HEK293T (cell line): ENCODE data around the gene ANKS1B.

ENCODE experiments used
- CTCF ChIA-PET: fragments of 350-600 bp; formaldehyde crosslinking; extraction: SDS; loops from one replicate; lab custom pipeline; 2021; ENCODE audit warnings: antibody characterized with exemption, inconsistent platforms; lab: Yijun Ruan, JAX
- POLR2A ChIA-PET: fragments of 350-600 bp; formaldehyde crosslinking; extraction: SDS; loops from one replicate; lab custom pipeline; 2020; ENCODE audit warnings: antibody characterized with exemption, inconsistent platforms; lab: Yijun Ruan, JAX
- DNase-seq: peaks from one replicate; pipeline ENCODE4 v3.0.0; 2012; ENCODE audit warnings: mixed read lengths; ENCODE audit errors: extremely low spot score
- ARNT ChIP-seq: fragments of 450-650 bp; IDR thresholded peaks from 2 replicates; pipeline ENCODE4 v1.6.1; 2017; ENCODE audit warnings: mild to moderate bottlenecking
- BHLHE40 ChIP-seq: fragments of 450-650 bp; IDR thresholded peaks from 2 replicates; pipeline ENCODE4 v1.6.1; 2016; ENCODE audit warnings: mild to moderate bottlenecking, moderate library complexity, borderline replicate concordance
- CTBP1 ChIP-seq: fragments of 450-650 bp; IDR thresholded peaks from 2 replicates; pipeline ENCODE4 v1.6.1; 2016; ENCODE audit warnings: borderline replicate concordance
- ELF4 ChIP-seq: fragments of 450-650 bp; IDR thresholded peaks from 2 replicates; pipeline ENCODE4 v1.6.1; 2017; ENCODE audit warnings: antibody characterized with exemption
- FOXA1 ChIP-seq: fragments of 450-650 bp; IDR thresholded peaks from 2 replicates; pipeline ENCODE4 v1.6.1; 2016; ENCODE audit warnings: mild to moderate bottlenecking
- FOXK2 ChIP-seq: fragments of 450-650 bp; IDR thresholded peaks from 2 replicates; pipeline ENCODE4 v1.6.1; 2016; ENCODE audit warnings: mild to moderate bottlenecking
- FOXM1 ChIP-seq: fragments of 450-650 bp; IDR thresholded peaks from 2 replicates; pipeline ENCODE4 v1.6.1; 2017; ENCODE audit warnings: mild to moderate bottlenecking, borderline replicate concordance
- HDGF ChIP-seq: fragments of 450-650 bp; IDR thresholded peaks from 2 replicates; pipeline ENCODE4 v1.6.1; 2017; ENCODE audit warnings: antibody characterized with exemption, borderline replicate concordance
- L3MBTL2 ChIP-seq: fragments of 450-650 bp; conservative IDR thresholded peaks from 2 replicates; pipeline ENCODE4 v1.6.1; 2016; ENCODE audit warnings: mild to moderate bottlenecking
- LEF1 ChIP-seq: fragments of 450-650 bp; IDR thresholded peaks from 2 replicates; pipeline ENCODE4 v1.6.1; 2017; ENCODE audit warnings: mild to moderate bottlenecking, borderline replicate concordance
- NFRKB ChIP-seq: fragments of 450-650 bp; IDR thresholded peaks from 2 replicates; pipeline ENCODE4 v1.6.1; 2016; ENCODE audit warnings: mild to moderate bottlenecking, moderate library complexity
- SP1 ChIP-seq: fragments of 450-650 bp; IDR thresholded peaks from 2 replicates; pipeline ENCODE4 v1.6.1; 2017
- SUZ12 ChIP-seq: fragments of 450-650 bp; IDR thresholded peaks from 2 replicates; pipeline ENCODE4 v1.6.1; 2016; ENCODE audit warnings: mild to moderate bottlenecking
- TARDBP ChIP-seq: fragments of 450-650 bp; IDR thresholded peaks from 2 replicates; pipeline ENCODE4 v1.6.1; 2016
- ZNF384 ChIP-seq: fragments of 450-650 bp; IDR thresholded peaks from 2 replicates; pipeline ENCODE4 v1.6.1; 2016
- TF ChIP-seq, protein P1 (sequence below): fragments of 450-650 bp; IDR thresholded peaks from 2 replicates; pipeline ENCODE4 v1.6.1; 2016

Gene ANKS1B

DNA sequence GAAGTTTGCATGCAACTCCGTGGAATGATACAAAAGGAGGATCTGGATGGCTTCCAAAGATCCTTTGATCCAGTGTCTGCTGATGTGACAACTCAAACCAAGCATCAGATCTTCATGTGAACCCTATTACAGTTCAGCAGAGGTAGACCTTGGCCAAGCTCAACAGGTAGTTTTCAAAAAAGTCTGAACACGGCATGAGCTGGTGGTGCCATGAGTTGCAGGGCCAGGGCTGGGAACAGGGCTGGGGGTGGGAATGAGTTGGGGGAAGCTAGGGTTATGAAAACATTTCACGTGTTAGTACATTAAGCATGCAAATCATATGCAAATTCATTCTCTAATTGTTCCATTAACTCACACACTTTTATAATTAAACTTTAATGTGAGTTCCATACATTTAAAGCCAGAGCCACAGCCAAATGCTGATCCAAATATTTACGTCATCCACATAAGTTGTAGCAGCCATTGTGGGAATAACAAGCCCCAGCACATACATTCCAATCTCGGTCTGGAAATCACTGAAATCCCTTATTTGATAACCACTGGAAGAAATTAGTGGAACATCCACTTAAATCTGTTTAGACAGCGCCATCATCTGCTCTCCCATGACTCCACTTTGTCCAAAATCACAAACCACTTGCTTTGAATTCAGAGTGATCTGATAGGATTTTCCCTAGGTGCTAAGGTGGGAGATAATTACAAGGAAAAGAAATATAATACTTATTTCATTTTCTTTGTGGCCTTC, 1181.1 kb downstream of the ANKS1B start:
- no peak for DNase-seq
- no peak for TF ChIP-seq BHLHE40
- no peak for TF ChIP-seq SUZ12
- TF ChIP-seq ELF4 = no peak
- TF ChIP-seq, protein P1, sequence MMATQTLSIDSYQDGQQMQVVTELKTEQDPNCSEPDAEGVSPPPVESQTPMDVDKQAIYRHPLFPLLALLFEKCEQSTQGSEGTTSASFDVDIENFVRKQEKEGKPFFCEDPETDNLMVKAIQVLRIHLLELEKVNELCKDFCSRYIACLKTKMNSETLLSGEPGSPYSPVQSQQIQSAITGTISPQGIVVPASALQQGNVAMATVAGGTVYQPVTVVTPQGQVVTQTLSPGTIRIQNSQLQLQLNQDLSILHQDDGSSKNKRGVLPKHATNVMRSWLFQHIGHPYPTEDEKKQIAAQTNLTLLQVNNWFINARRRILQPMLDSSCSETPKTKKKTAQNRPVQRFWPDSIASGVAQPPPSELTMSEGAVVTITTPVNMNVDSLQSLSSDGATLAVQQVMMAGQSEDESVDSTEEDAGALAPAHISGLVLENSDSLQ = no peak
- TF ChIP-seq NFRKB = no peak
- no peak for TF ChIP-seq SP1
- no peak for TF ChIP-seq FOXK2
- no peak for TF ChIP-seq ZNF384
- no peak for TF ChIP-seq L3MBTL2
- TF ChIP-seq FOXA1 = no peak
- ChIA-PET POLR2A (no interaction called here), CTCF (no interaction called here)

DNA sequence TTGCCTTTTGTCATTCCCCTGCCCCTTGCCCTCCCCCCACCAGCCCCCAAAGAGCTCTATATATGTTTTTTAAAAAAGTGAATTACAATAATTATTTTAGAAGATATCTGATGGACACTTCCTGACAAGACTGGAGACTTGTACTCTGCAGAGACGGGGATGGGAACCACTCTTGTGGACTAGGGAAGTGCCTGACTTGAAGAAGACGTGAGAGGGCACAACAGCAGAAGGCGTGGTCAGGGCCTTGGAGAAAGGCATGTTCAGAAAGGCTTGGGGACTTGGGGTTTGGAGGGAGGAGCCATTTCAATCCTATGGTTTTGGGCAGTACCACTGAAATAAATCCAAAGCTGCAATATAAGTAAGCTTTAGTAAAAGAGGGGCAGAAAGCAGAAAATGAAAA, 1184.9 kb downstream of the ANKS1B start:
- no peak for DNase-seq
- no peak for TF ChIP-seq ARNT
- no peak for TF ChIP-seq NFRKB
- no peak for TF ChIP-seq L3MBTL2
- TF ChIP-seq FOXK2 = no peak
- TF ChIP-seq ZNF384 = no peak
- TF ChIP-seq BHLHE40 = no peak
- TF ChIP-seq, protein P1 = no peak
- TF ChIP-seq SUZ12 = no peak
- TF ChIP-seq SP1 = no peak
- TF ChIP-seq HDGF = no peak
- ChIA-PET CTCF (interaction anchor here (0.6 kb wide), 1 partner anchor 162 kb away, joined by 3 read pairs; no protein-coding TSS in a partner anchor), POLR2A (no interaction called here)

GRCh38 chr12:98799146-98799810, 1185.5 kb downstream of the ANKS1B start:
- TF ChIP-seq HDGF (no peak), TARDBP (no peak), CTBP1 (no peak), SUZ12 (no peak), SP1 (no peak), NFRKB (no peak), L3MBTL2 (no peak), ELF4 (no peak), FOXK2 (no peak), BHLHE40 (no peak), LEF1 (no peak), ZNF384 (no peak), FOXA1 (no peak), FOXM1 (no peak), ARNT (no peak)
- TF ChIP-seq, protein P1 = no peak
- POLR2A ChIA-PET = no interaction called here
- no peak for DNase-seq
- CTCF ChIA-PET = interaction anchor here (0.6 kb wide), 2 partner anchors 162 to 238 kb away, joined by 3 read pairs; no protein-coding TSS in a partner anchor

- CTCF ChIA-PET = no interaction called here
- TF ChIP-seq BHLHE40 = no peak
- TF ChIP-seq L3MBTL2 = no peak
- TF ChIP-seq, protein P1 = no peak
- POLR2A ChIA-PET = no interaction called here
- no peak for DNase-seq
These were observed 1187.5 kb downstream of the ANKS1B start for GRCh38 chr12:98797200-98797599.

DNA sequence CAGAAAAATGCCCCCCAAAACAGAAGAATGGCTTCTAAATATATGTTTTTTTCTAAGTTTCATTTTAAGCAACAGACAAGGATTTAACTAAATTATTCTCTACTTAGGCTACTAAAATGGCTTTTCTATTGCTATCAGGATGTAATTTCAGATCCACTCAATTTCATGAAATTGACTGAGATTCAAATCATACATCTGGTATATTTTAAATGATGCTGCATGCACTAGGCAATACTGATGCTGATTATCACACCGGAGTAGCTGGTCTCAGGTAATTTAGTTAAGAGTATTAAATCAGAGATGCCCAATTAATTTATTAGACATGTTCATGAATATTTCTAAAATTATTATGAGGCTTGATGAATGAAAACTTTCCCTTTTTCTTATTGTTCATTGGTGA, 1188.0 kb downstream of the ANKS1B start:
- ChIA-PET CTCF (no interaction called here), POLR2A (no interaction called here)
- TF ChIP-seq FOXM1 = no peak
- TF ChIP-seq CTBP1 = no peak
- no peak for TF ChIP-seq SP1
- TF ChIP-seq ZNF384 = no peak
- TF ChIP-seq SUZ12 = no peak
- TF ChIP-seq L3MBTL2 = no peak
- TF ChIP-seq TARDBP = no peak
- no peak for TF ChIP-seq NFRKB
- no peak for TF ChIP-seq HDGF
- no peak for TF ChIP-seq FOXK2
- TF ChIP-seq, protein P1 = no peak
- TF ChIP-seq ARNT = no peak
- no peak for TF ChIP-seq ELF4
- TF ChIP-seq BHLHE40 = no peak
- no peak for TF ChIP-seq LEF1
- no peak for TF ChIP-seq FOXA1
- DNase-seq = no peak
